ENCODE data around the gene PDX1. TPM values are rescaled to one million over a fixed set of nuclear protein-coding genes. Genes with fewer than 3 reads are reported as not detected.

The PDX1 gene
- total RNA-seq = not detected in 2 replicates

GRCh38 chr13:27919934-27920676, at the start of gene PDX1:
Gene PDX1, plus strand, starts transcription at chr13:27920000. Its CDS starts 139 bp downstream, at chr13:27920139.
- FAIRE-seq (no peak), DNase-seq (ENCODE audit: low read depth) (no peak)
- peaks cover 71% of the 10 kb centered on the region for H3K27me3 ChIP-seq (ENCODE audit: control insufficient read depth, insufficient read depth, low read length)
- no peak for TF ChIP-seq CTCF (IDR thresholded peaks at IDR 0.05; ENCODE audit: insufficient read depth, low read length, severe bottlenecking)
- H3K4me3 ChIP-seq (ENCODE audit: low read depth, low read length) = no peak within 1 kb of the TSS
- H3K36me3 ChIP-seq (ENCODE audit: control insufficient read depth, insufficient read depth, low read length) = no peaks in the 10 kb centered on the region

- FAIRE-seq = no peak
- no peaks in the 10 kb centered on the region for H3K27me3 ChIP-seq (ENCODE audit: control insufficient read depth, insufficient read depth, low read length)
- DNase-seq (ENCODE audit: low read depth) = no peak
- no peaks in the 10 kb centered on the region for H3K36me3 ChIP-seq (ENCODE audit: control insufficient read depth, insufficient read depth, low read length)
- no peak for TF ChIP-seq CTCF (IDR thresholded peaks at IDR 0.05; ENCODE audit: insufficient read depth, low read length, severe bottlenecking)
- no peak overlapping the region for H3K4me3 ChIP-seq (ENCODE audit: low read depth, low read length)
These were observed 41.5 kb upstream of the PDX1 start for GRCh38 chr13:27878274-27878673.

- FAIRE-seq (no peak), DNase-seq (ENCODE audit: low read depth) (no peak)
- TF ChIP-seq CTCF (IDR thresholded peaks at IDR 0.05; ENCODE audit: insufficient read depth, low read length, severe bottlenecking) = no peak
- Histone ChIP-seq H3K4me3 (ENCODE audit: low read depth, low read length) (no peak overlapping the region), H3K36me3 (ENCODE audit: control insufficient read depth, insufficient read depth, low read length) (no peaks in the 10 kb centered on the region), H3K27me3 (ENCODE audit: control insufficient read depth, insufficient read depth, low read length) (no peaks in the 10 kb centered on the region)
These were observed 30.3 kb upstream of the PDX1 start for GRCh38 chr13:27889471-27889870.

GRCh38 chr13:27896726-27897125, 23.1 kb upstream of the PDX1 start:
- Histone ChIP-seq H3K4me3 (ENCODE audit: low read depth, low read length) (no peak overlapping the region), H3K36me3 (ENCODE audit: control insufficient read depth, insufficient read depth, low read length) (no peaks in the 10 kb centered on the region), H3K27me3 (ENCODE audit: control insufficient read depth, insufficient read depth, low read length) (no peaks in the 10 kb centered on the region)
- DNase-seq (ENCODE audit: low read depth) (no peak), FAIRE-seq (no peak)
- no peak for TF ChIP-seq CTCF (IDR thresholded peaks at IDR 0.05; ENCODE audit: insufficient read depth, low read length, severe bottlenecking)

GRCh38 chr13:27904719-27905118, 15.1 kb upstream of the PDX1 start:
- no peaks in the 10 kb centered on the region for H3K36me3 ChIP-seq (ENCODE audit: control insufficient read depth, insufficient read depth, low read length)
- no peak for TF ChIP-seq CTCF (IDR thresholded peaks at IDR 0.05; ENCODE audit: insufficient read depth, low read length, severe bottlenecking)
- no peak for FAIRE-seq
- DNase-seq (ENCODE audit: low read depth) = no peak
- H3K4me3 ChIP-seq (ENCODE audit: low read depth, low read length) = no peak overlapping the region
- no peaks in the 10 kb centered on the region for H3K27me3 ChIP-seq (ENCODE audit: control insufficient read depth, insufficient read depth, low read length)

- H3K36me3 ChIP-seq (ENCODE audit: control insufficient read depth, insufficient read depth, low read length) = no peaks in the 10 kb centered on the region
- no peak for FAIRE-seq
- H3K4me3 ChIP-seq (ENCODE audit: low read depth, low read length) = no peak overlapping the region
- no peak for DNase-seq (ENCODE audit: low read depth)
- H3K27me3 ChIP-seq (ENCODE audit: control insufficient read depth, insufficient read depth, low read length) = no peaks in the 10 kb centered on the region
- no peak for TF ChIP-seq CTCF (IDR thresholded peaks at IDR 0.05; ENCODE audit: insufficient read depth, low read length, severe bottlenecking)
These were observed 14.2 kb upstream of the PDX1 start for GRCh38 chr13:27905650-27906049.

Measured in bronchial epithelial cell (primary cell).